HFFc6 (cell line): Measurements from ENCODE around the gene RASGRP1. TPM values are rescaled to one million over a fixed set of nuclear protein-coding genes. Genes with fewer than 3 reads are reported as not detected.

ENCODE experiments used
- DNase-seq: peaks from one replicate; pipeline ENCODE4 v3.0.0-alpha.2; 2018
- H3K27ac Mint-ChIP-seq: 2 replicates; pipeline ENCODE4 v1.8.0; 2020; ENCODE audit warnings: mild to moderate bottlenecking, mixed read lengths
- H3K27me3 Mint-ChIP-seq: 2 replicates; pipeline ENCODE4 v1.8.0; 2021; ENCODE audit warnings: mild to moderate bottlenecking, moderate library complexity, mixed read lengths; ENCODE audit not compliant: insufficient read depth
- H3K36me3 Mint-ChIP-seq: 2 replicates; pipeline ENCODE4 v1.8.0; 2021; ENCODE audit warnings: low read depth, mixed read lengths
- H3K4me1 Mint-ChIP-seq: 2 replicates; pipeline ENCODE4 v1.8.0; 2020; ENCODE audit warnings: low read depth, mixed read lengths
- H3K4me3 Mint-ChIP-seq: 2 replicates; pipeline ENCODE4 v1.8.0; 2020; ENCODE audit warnings: mild to moderate bottlenecking, moderate library complexity, mixed read lengths
- H3K9me3 Mint-ChIP-seq: 2 replicates; pipeline ENCODE4 v1.8.0; 2020; ENCODE audit warnings: mild to moderate bottlenecking, mixed read lengths
- total RNA-seq, 6 experiments: library from RNA; stranded (reverse); fragmentation: NEBNext Ultra II Directional; extraction: Animal tissue kit (Norgen Biotek cat#: 25700); gene quantifications; 2 replicates in 1 of 6; 3 replicates in 5 of 6; pipeline ENCODE4 v1.2.3, GENCODE V29; 2021
- TF ChIP-seq, protein P1 (sequence below): fragments of 200-600 bp; sonication (generic); IDR thresholded peaks from 2 replicates; pipeline ENCODE4 v1.5.0; 2021; ENCODE audit warnings: antibody characterized with exemption, mild to moderate bottlenecking

RASGRP1 gene
- total RNA-seq, 6 experiments from 2014 or later = 0.14 to 0.59 (median 0.37) TPM

DNA sequence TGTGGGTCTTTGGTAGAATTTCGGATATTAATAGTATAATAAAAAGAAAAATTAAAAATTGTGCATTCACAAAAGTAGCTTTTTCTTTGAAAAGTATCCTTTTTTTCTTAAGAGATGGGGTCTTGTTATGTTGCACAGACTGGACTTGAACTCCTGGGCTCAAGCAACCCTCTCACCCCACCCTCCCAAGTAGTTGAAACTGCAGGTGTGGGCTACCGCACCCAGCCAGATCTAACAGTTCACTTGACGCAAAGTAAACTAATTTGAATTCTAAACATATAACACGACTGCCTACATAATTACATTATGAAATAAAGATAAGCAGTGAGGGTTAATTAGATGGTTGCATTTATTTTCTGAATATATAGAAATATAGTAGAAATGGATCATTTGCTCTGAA, 99.9 kb downstream of the RASGRP1 start:
- DNase-seq = no peak
- no peak overlapping the region for H3K4me3 Mint-ChIP-seq
- H3K27ac Mint-ChIP-seq = no peak overlapping the region
- peaks cover 24% of the 10 kb centered on the region for H3K4me1 Mint-ChIP-seq
- no peaks in the 10 kb centered on the region for H3K9me3 Mint-ChIP-seq
- no peaks in the 10 kb centered on the region for H3K27me3 Mint-ChIP-seq
- TF ChIP-seq, protein P1, sequence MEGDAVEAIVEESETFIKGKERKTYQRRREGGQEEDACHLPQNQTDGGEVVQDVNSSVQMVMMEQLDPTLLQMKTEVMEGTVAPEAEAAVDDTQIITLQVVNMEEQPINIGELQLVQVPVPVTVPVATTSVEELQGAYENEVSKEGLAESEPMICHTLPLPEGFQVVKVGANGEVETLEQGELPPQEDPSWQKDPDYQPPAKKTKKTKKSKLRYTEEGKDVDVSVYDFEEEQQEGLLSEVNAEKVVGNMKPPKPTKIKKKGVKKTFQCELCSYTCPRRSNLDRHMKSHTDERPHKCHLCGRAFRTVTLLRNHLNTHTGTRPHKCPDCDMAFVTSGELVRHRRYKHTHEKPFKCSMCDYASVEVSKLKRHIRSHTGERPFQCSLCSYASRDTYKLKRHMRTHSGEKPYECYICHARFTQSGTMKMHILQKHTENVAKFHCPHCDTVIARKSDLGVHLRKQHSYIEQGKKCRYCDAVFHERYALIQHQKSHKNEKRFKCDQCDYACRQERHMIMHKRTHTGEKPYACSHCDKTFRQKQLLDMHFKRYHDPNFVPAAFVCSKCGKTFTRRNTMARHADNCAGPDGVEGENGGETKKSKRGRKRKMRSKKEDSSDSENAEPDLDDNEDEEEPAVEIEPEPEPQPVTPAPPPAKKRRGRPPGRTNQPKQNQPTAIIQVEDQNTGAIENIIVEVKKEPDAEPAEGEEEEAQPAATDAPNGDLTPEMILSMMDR = no peak
- H3K36me3 Mint-ChIP-seq = no peaks in the 10 kb centered on the region

DNA sequence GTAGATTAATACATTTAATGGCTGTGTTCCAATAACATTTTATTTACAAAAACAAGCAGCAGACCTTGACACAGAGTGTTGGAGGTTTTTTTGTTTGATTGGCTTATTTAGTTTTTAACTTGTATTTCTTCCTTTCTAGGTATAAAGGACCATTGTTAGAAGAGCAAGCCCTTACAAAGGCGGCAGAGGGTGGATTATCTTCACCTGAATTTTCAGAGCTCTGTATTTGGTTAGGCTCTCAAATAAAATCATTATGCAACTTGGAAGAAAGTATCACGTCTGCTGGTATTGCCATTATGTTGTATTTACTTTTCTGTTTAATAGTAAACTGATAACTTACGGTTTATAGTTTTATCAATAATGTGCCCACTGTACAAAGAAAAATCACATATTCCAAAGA, 100.7 kb downstream of the RASGRP1 start:
- H3K27ac Mint-ChIP-seq = no peak overlapping the region
- H3K4me3 Mint-ChIP-seq = no peak overlapping the region
- H3K27me3 Mint-ChIP-seq = no peaks in the 10 kb centered on the region
- peaks cover 26% of the 10 kb centered on the region for H3K4me1 Mint-ChIP-seq
- DNase-seq = no peak
- no peaks in the 10 kb centered on the region for H3K36me3 Mint-ChIP-seq
- TF ChIP-seq, protein P1 = no peak
- no peaks in the 10 kb centered on the region for H3K9me3 Mint-ChIP-seq

DNA sequence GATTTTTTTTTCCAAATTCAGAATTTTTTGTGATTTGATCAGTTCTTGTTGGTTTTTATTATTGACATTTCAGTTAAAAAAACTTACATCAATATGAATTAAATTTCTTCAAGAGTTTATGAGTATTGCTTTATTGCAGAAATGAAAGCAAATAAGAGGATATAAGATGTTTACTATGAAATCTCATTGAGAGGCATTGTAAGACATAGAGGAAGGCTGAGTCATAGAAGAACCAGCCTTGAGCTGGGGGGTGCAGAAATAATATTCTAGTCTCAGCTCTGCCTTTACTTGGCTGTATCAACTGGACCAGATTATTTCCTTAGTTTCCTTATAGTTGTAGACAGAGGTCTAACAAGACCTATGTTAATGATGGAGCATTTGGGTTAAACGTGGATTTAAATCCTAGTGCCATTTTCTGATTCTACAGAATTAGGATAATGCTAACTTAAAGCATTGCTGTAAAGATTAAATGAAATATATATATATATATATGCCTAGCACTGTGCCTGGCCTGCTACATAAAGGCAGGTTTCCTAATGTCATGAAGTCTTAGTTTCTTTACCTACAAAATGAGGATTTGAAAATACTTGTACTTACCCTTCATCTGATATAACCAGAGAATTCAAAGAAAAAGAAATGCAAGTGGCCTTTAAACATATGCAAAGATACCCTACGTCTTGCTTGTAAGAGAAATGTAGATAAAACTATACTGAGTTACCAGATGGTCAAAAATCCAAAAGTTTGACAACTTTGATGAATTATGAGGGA, 103.4 kb downstream of the RASGRP1 start:
- DNase-seq = no peak
- H3K36me3 Mint-ChIP-seq = no peaks in the 10 kb centered on the region
- TF ChIP-seq, protein P1 = no peak
- H3K27ac Mint-ChIP-seq = no peak overlapping the region
- H3K9me3 Mint-ChIP-seq = no peaks in the 10 kb centered on the region
- peak overlapping the region; percentile 47 for H3K4me3 Mint-ChIP-seq
- no peaks in the 10 kb centered on the region for H3K27me3 Mint-ChIP-seq
- H3K4me1 Mint-ChIP-seq = peaks cover 32% of the 10 kb centered on the region

DNA sequence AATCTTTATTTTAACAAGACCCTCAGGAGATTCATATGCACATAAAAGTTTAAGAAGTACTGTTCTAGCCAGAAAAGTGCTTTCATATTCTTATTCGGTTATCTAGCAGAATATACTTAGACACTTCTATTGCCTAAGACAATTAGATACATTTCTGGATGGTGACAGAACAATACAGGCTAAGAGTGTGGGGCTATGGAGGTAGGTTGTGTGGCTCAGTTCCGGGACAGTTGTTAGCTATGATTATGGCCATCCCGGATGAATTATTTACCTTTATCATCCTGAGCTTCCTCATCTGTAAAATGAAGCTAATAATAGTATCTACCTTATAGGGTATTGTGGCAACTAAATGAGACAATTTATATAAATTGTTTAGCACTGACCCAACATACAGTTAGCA, 104.1 kb downstream of the RASGRP1 start:
- no peak overlapping the region for H3K27ac Mint-ChIP-seq
- no peaks in the 10 kb centered on the region for H3K27me3 Mint-ChIP-seq
- no peak overlapping the region for H3K4me3 Mint-ChIP-seq
- H3K36me3 Mint-ChIP-seq = no peaks in the 10 kb centered on the region
- TF ChIP-seq, protein P1 = no peak
- no peaks in the 10 kb centered on the region for H3K9me3 Mint-ChIP-seq
- no peak for DNase-seq
- peaks cover 38% of the 10 kb centered on the region for H3K4me1 Mint-ChIP-seq

DNA sequence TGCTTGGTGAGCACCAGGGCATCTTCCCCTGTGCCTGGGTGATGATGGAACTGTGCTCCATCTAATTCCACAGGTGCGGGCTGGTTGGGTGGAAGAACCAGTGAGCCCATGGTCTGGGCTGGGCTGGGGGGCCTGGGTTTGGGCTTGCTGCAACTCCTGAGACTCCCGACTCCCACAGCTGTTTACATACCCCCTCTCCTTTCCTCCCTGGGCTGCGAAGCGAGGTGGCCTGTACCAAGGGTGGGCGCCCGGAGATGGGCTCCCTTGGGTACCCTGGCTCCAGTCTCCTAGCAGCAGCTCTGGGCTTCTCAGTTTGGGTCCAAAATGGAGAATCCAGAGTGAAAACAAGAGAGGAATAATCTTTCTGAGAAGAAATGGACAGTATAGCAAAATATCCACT, 105.1 kb downstream of the RASGRP1 start:
- H3K4me1 Mint-ChIP-seq = peaks cover 44% of the 10 kb centered on the region
- TF ChIP-seq, protein P1 = no peak
- H3K36me3 Mint-ChIP-seq = no peaks in the 10 kb centered on the region

More for the DNA sequence above, 105.1 kb downstream of the RASGRP1 start:
- Mint-ChIP-seq H3K9me3 (no peaks in the 10 kb centered on the region), H3K27me3 (no peaks in the 10 kb centered on the region; the same call in 1 of the 2 replicates), H3K4me3 (no peak overlapping the region), H3K27ac (no peak overlapping the region)
- no peak for DNase-seq
